GM23338 (cell line): Measurements from ENCODE around the gene LIF. TPM values are rescaled to one million over a fixed set of nuclear protein-coding genes. Genes with fewer than 3 reads are reported as not detected.
A peak's percentile ranks its signal among the peaks of the same experiment; 100 is the strongest.

Source experiments
- ATAC-seq: fragments of 200-7000 bp; cut with Tn5 transposase; 3 replicates; pipeline ENCODE4 v1.9.1; 2020
- DNase-seq: peaks from one replicate; pipeline ENCODE4 v3.0.0-alpha.2; 2015; ENCODE audit warnings: low spot score
- H2AFZ ChIP-seq: fragments of 200-600 bp; sonication (generic); 2 replicates; pipeline ENCODE4 v1.8.0; 2016; ENCODE audit warnings: antibody characterized with exemption, mild to moderate bottlenecking, moderate library complexity
- H3F3A ChIP-seq: fragments of 200-600 bp; sonication (generic); replicated peaks from 2 replicates; pipeline ENCODE4 v1.8.0; 2017; ENCODE audit warnings: antibody characterized with exemption, mixed run types, low read depth
- H3K27ac ChIP-seq: fragments of 200-600 bp; sonication (generic); 2 replicates; pipeline ENCODE4 v1.6.1; 2016; ENCODE audit warnings: low read depth
- H3K27me3 ChIP-seq: fragments of 200-600 bp; sonication (generic); 2 replicates; pipeline ENCODE4 v1.8.0; 2016; ENCODE audit warnings: mild to moderate bottlenecking, mixed run types, moderate library complexity; ENCODE audit not compliant: insufficient read depth
- H3K36me3 ChIP-seq: fragments of 200-600 bp; sonication (generic); 2 replicates; pipeline ENCODE4 v1.8.0; 2016; ENCODE audit warnings: mild to moderate bottlenecking; ENCODE audit not compliant: insufficient read depth
- H3K4me1 ChIP-seq: fragments of 200-600 bp; sonication (generic); 2 replicates; pipeline ENCODE4 v1.8.0; 2016; ENCODE audit warnings: mild to moderate bottlenecking, moderate library complexity; ENCODE audit not compliant: insufficient read depth
- H3K4me2 ChIP-seq: fragments of 200-600 bp; sonication (generic); 2 replicates; pipeline ENCODE4 v1.7.1; 2017; ENCODE audit warnings: mixed run types
- H3K4me3 ChIP-seq: fragments of 200-600 bp; sonication (generic); 2 replicates; pipeline ENCODE4 v1.6.1; 2016; ENCODE audit warnings: mixed run types
- H3K79me2 ChIP-seq: fragments of 200-600 bp; sonication (generic); replicated peaks from 2 replicates; pipeline ENCODE4 v1.8.0; 2017; ENCODE audit warnings: mild to moderate bottlenecking; ENCODE audit not compliant: insufficient read depth
- H3K9me2 ChIP-seq: fragments of 200-600 bp; sonication (generic); 2 replicates; pipeline ENCODE4 v1.8.0; 2017; ENCODE audit not compliant: insufficient read depth
- H4K20me1 ChIP-seq: fragments of 200-600 bp; sonication (generic); replicated peaks from 2 replicates; pipeline ENCODE4 v1.8.0; 2017; ENCODE audit warnings: mild to moderate bottlenecking; ENCODE audit not compliant: insufficient read depth
- H3K27ac Mint-ChIP-seq: 2 replicates; pipeline ENCODE4 v1.8.0; 2020; ENCODE audit warnings: inconsistent platforms, mild to moderate bottlenecking, moderate library complexity, mixed read lengths
- H3K27me3 Mint-ChIP-seq: 3 replicates; pipeline ENCODE4 v1.8.0; 2022; ENCODE audit warnings: low read depth, mild to moderate bottlenecking, moderate library complexity, mixed read lengths, inconsistent platforms; ENCODE audit not compliant: insufficient read depth, poor library complexity
- H3K36me3 Mint-ChIP-seq: 3 replicates; pipeline ENCODE4 v1.8.0; 2021; ENCODE audit warnings: low read depth, mild to moderate bottlenecking, inconsistent platforms, moderate library complexity, mixed read lengths
- H3K4me1 Mint-ChIP-seq: 3 replicates; pipeline ENCODE4 v1.8.0; 2020; ENCODE audit warnings: mild to moderate bottlenecking, inconsistent platforms, mixed read lengths
- H3K4me3 Mint-ChIP-seq: 3 replicates; pipeline ENCODE4 v1.8.0; 2021; ENCODE audit warnings: moderate library complexity, mild to moderate bottlenecking, inconsistent platforms, mixed read lengths
- H3K9me3 Mint-ChIP-seq: 3 replicates; pipeline ENCODE4 v1.8.0; 2020; ENCODE audit warnings: moderate library complexity, mild to moderate bottlenecking, inconsistent platforms, mixed read lengths
- CTCF ChIP-seq, 2 experiments: fragments of 200-600 bp in 1 of 2; sonication (generic) in 1 of 2; conservative IDR thresholded peaks; 2 replicates each; pipeline versions ENCODE4 v1.5.1 to v1.6.1; 2016 to 2017; ENCODE audit warnings: antibody characterized with exemption in 2 of 2, low read depth in 2 of 2, mild to moderate bottlenecking in 2 of 2, moderate library complexity in 1 of 2
- ETS1 ChIP-seq: IDR thresholded peaks from 2 replicates; pipeline ENCODE4 v1.6.1; 2016; ENCODE audit warnings: antibody characterized with exemption
- EZH2 ChIP-seq: fragments of 200-600 bp; sonication (generic); IDR thresholded peaks from one replicate; pipeline ENCODE4 v1.8.0; 2017; ENCODE audit warnings: antibody characterized with exemption, mild to moderate bottlenecking, low read depth; ENCODE audit not compliant: unreplicated experiment
- POLR2AphosphoS5 ChIP-seq: IDR thresholded peaks from 2 replicates; pipeline ENCODE4 v1.6.1; 2016; ENCODE audit warnings: antibody characterized with exemption, low read depth
- STAT1 ChIP-seq: IDR thresholded peaks from one replicate; pipeline ENCODE4 v1.6.1; 2016; ENCODE audit warnings: antibody characterized with exemption; ENCODE audit not compliant: unreplicated experiment
- ZNF114 ChIP-seq: fragments of 250-450 bp; sonication (Bioruptor Pico); IDR thresholded peaks from 2 replicates; pipeline ENCODE4 v1.5.0; 2020; ENCODE audit warnings: mild to moderate bottlenecking, moderate library complexity
- ZNF331 ChIP-seq: fragments of 250-450 bp; sonication (Bioruptor Pico); IDR thresholded peaks from 2 replicates; pipeline ENCODE4 v1.5.0; 2020; ENCODE audit warnings: low read depth, mild to moderate bottlenecking, moderate library complexity
- polyA plus RNA-seq: library from polyadenylated mRNA; unstranded; fragments of >200 nt; fragmentation: Nextera tagmentation; extraction: Ambion mirVana; gene quantifications from 2 replicates; pipeline ENCODE4 v1.2.1, GENCODE V29; 2016
- total RNA-seq: library from RNA; depleted of rRNA; stranded (reverse); fragments of >200 nt; shearing (Covaris generic); gene quantifications from 2 replicates; pipeline ENCODE4 v1.2.3, GENCODE V29; 2014
- TF ChIP-seq, protein P1 (sequence below): fragments of 250-450 bp; sonication (Bioruptor Pico); IDR thresholded peaks from 2 replicates; pipeline ENCODE4 v1.5.0; 2020; ENCODE audit warnings: mild to moderate bottlenecking, moderate library complexity
- TF ChIP-seq, protein P2 (sequence below): IDR thresholded peaks from one replicate; pipeline ENCODE4 v1.6.1; 2018; ENCODE audit warnings: antibody characterized with exemption; ENCODE audit not compliant: unreplicated experiment

LIF gene
- total and polyA plus RNA-seq, 2 experiments from 2014 or later, result 1.8 to 3.6 TPM

DNA sequence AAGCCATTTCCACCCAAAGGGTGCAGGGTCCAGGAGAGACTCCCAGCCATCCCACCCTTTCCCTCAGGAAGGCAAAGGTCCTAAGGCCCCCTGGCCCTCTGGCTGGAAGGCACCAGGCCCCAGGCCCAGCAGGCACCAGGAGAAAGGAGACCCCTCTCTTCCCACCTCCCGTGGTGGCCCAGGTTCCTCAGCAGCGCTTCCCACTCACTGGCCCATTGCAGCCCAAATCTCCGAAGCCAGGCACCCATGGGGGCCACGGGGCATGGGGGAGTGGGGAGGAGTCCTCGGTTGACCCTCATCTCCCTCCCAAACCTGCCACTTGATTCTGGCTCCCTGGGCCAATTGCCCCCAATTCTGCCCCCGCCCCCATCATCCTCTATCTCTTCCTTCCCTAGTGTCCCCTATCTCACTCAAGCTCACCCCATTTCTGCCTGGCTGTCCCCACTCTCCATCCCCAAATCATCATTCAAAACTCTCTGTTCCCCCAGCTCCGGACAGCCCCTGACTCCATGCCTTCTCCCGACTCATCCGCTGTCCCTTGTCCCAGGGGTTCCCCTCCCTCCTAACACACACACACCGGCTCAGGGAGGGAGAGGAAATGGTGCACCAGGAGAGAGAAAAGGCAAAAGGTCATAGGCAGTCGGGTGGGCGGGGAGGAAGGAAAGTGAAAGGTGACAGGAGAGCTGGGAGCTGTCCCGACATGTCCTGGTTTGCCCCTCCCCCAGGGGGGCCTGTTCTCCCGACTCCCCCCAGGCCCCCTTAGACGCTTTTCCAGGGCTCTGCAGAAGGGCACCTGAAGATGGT lies 1.2 kb downstream of the LIF start (continued):
- TF ChIP-seq, protein P1, sequence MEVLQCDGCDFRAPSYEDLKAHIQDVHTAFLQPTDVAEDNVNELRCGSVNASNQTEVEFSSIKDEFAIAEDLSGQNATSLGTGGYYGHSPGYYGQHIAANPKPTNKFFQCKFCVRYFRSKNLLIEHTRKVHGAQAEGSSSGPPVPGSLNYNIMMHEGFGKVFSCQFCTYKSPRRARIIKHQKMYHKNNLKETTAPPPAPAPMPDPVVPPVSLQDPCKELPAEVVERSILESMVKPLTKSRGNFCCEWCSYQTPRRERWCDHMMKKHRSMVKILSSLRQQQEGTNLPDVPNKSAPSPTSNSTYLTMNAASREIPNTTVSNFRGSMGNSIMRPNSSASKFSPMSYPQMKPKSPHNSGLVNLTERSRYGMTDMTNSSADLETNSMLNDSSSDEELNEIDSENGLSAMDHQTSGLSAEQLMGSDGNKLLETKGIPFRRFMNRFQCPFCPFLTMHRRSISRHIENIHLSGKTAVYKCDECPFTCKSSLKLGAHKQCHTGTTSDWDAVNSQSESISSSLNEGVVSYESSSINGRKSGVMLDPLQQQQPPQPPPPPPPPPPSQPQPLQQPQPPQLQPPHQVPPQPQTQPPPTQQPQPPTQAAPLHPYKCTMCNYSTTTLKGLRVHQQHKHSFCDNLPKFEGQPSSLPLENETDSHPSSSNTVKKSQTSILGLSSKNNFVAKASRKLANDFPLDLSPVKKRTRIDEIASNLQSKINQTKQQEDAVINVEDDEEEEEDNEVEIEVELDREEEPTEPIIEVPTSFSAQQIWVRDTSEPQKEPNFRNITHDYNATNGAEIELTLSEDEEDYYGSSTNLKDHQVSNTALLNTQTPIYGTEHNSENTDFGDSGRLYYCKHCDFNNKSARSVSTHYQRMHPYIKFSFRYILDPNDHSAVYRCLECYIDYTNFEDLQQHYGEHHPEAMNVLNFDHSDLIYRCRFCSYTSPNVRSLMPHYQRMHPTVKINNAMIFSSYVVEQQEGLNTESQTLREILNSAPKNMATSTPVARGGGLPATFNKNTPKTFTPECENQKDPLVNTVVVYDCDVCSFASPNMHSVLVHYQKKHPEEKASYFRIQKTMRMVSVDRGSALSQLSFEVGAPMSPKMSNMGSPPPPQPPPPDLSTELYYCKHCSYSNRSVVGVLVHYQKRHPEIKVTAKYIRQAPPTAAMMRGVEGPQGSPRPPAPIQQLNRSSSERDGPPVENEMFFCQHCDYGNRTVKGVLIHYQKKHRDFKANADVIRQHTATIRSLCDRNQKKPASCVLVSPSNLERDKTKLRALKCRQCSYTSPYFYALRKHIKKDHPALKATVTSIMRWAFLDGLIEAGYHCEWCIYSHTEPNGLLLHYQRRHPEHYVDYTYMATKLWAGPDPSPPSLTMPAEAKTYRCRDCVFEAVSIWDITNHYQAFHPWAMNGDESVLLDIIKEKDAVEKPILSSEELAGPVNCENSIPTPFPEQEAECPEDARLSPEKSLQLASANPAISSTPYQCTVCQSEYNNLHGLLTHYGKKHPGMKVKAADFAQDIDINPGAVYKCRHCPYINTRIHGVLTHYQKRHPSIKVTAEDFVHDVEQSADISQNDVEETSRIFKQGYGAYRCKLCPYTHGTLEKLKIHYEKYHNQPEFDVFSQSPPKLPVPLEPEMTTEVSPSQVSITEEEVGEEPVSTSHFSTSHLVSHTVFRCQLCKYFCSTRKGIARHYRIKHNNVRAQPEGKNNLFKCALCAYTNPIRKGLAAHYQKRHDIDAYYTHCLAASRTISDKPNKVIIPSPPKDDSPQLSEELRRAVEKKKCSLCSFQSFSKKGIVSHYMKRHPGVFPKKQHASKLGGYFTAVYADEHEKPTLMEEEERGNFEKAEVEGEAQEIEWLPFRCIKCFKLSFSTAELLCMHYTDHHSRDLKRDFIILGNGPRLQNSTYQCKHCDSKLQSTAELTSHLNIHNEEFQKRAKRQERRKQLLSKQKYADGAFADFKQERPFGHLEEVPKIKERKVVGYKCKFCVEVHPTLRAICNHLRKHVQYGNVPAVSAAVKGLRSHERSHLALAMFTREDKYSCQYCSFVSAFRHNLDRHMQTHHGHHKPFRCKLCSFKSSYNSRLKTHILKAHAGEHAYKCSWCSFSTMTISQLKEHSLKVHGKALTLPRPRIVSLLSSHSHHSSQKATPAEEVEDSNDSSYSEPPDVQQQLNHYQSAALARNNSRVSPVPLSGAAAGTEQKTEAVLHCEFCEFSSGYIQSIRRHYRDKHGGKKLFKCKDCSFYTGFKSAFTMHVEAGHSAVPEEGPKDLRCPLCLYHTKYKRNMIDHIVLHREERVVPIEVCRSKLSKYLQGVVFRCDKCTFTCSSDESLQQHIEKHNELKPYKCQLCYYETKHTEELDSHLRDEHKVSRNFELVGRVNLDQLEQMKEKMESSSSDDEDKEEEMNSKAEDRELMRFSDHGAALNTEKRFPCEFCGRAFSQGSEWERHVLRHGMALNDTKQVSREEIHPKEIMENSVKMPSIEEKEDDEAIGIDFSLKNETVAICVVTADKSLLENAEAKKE, result no peak
- TF ChIP-seq POLR2AphosphoS5, result peak; percentile 45; the same call in 1 of the 2 replicates
- TF ChIP-seq CTCF (conservative IDR thresholded peaks at IDR 0.05; ENCODE audit: low read depth in 2 of 2), result no peak
- no peak for TF ChIP-seq STAT1

DNA sequence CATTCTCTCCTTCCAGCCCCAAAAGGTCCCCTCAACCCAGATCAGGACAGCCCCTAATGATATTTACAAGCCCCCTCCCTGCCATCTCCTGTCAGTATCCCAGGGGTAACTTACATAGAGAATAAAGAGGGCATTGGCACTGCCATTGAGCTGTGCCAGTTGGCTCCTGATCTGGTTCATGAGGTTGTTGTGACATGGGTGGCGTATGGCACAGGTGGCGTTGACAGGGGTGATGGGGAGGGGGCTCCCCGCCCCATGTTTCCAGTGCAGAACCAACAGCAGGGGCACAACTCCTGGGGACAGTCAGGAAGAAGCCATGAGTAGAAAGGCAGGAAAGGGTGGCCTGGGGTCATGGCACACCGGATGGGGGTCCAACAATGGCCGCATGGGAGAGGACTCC lies 1.9 kb downstream of the LIF start:
- Histone ChIP-seq H2AFZ (no peak overlapping the region), H3K4me2 (no peak overlapping the region), H3K9me2 (no peaks in the 10 kb centered on the region), H3K36me3 (no peaks in the 10 kb centered on the region), H3K79me2 (no peaks in the 10 kb centered on the region), H3K4me3 (peak overlapping the region; percentile 93; the same call in 1 of the 2 replicates), H3K4me1 (peaks cover 12% of the 10 kb centered on the region), H4K20me1 (no peaks in the 10 kb centered on the region), H3K27me3 (no peaks in the 10 kb centered on the region), H3K27ac (no peak overlapping the region), H3F3A (no peaks in the 10 kb centered on the region)
- Mint-ChIP-seq H3K27me3 (peaks cover 16% of the 10 kb centered on the region), H3K36me3 (peaks cover 20% of the 10 kb centered on the region), H3K4me1 (peaks cover 29% of the 10 kb centered on the region), H3K9me3 (no peaks in the 10 kb centered on the region), H3K27ac (no peak overlapping the region), H3K4me3 (peak overlapping the region; percentile 87)
- no peak for DNase-seq
- no peak for ATAC-seq
- no peak for TF ChIP-seq ZNF114
- TF ChIP-seq EZH2, result no peak
- TF ChIP-seq CTCF (conservative IDR thresholded peaks at IDR 0.05; ENCODE audit: low read depth in 2 of 2), result no peak
- no peak for TF ChIP-seq ZNF331
- TF ChIP-seq ETS1, result no peak
- TF ChIP-seq, protein P2, sequence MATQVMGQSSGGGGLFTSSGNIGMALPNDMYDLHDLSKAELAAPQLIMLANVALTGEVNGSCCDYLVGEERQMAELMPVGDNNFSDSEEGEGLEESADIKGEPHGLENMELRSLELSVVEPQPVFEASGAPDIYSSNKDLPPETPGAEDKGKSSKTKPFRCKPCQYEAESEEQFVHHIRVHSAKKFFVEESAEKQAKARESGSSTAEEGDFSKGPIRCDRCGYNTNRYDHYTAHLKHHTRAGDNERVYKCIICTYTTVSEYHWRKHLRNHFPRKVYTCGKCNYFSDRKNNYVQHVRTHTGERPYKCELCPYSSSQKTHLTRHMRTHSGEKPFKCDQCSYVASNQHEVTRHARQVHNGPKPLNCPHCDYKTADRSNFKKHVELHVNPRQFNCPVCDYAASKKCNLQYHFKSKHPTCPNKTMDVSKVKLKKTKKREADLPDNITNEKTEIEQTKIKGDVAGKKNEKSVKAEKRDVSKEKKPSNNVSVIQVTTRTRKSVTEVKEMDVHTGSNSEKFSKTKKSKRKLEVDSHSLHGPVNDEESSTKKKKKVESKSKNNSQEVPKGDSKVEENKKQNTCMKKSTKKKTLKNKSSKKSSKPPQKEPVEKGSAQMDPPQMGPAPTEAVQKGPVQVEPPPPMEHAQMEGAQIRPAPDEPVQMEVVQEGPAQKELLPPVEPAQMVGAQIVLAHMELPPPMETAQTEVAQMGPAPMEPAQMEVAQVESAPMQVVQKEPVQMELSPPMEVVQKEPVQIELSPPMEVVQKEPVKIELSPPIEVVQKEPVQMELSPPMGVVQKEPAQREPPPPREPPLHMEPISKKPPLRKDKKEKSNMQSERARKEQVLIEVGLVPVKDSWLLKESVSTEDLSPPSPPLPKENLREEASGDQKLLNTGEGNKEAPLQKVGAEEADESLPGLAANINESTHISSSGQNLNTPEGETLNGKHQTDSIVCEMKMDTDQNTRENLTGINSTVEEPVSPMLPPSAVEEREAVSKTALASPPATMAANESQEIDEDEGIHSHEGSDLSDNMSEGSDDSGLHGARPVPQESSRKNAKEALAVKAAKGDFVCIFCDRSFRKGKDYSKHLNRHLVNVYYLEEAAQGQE, result no peak
